ENCODE measurements around the gene ZGLP1. TPM values are rescaled to one million over a fixed set of nuclear protein-coding genes. Genes with fewer than 3 reads are reported as not detected.

The ZGLP1 gene
- total RNA-seq, 2 experiments from 2014 or later: 5.7 to 8.8 TPM

GRCh38 chr19:10343495-10343894, 33.9 kb upstream of the ZGLP1 start:
- POLR2A ChIA-PET: interaction anchor here (0.7 to 0.8 kb wide), 2 partner anchors 54 to 78 kb away, joined by 4 read pairs; partner anchors contain the start of gene ICAM5
- no peak for DNase-seq (ENCODE audit: low spot score)
- no peaks in the 10 kb centered on the region for H4K20me1 ChIP-seq (ENCODE audit: insufficient read depth, low read length)
- H2AFZ ChIP-seq (ENCODE audit: low read length): no peak overlapping the region
- intact Hi-C loops (cut with micrococcal nuclease; ENCODE audit: unreplicated experiment): no loop called here
- H3K4me3 ChIP-seq (ENCODE audit: low read depth, low read length, poor library complexity, severe bottlenecking): no peak overlapping the region
- H3K36me3 ChIP-seq (ENCODE audit: insufficient read depth, low read length): no peaks in the 10 kb centered on the region
- H3K9me3 ChIP-seq (ENCODE audit: low read length): no peaks in the 10 kb centered on the region
- no peak overlapping the region for H3K4me2 ChIP-seq (ENCODE audit: low read length)
- H3K27ac ChIP-seq (ENCODE audit: low read depth, low read length, poor library complexity, severe bottlenecking): no peak overlapping the region
- H3K4me1 ChIP-seq (ENCODE audit: insufficient read depth, low read length, poor library complexity, severe bottlenecking): peaks cover 20% of the 10 kb centered on the region
- CTCF ChIA-PET (ENCODE audit: unreplicated experiment): no interaction called here
- BruUV-seq (replicated peaks): no TSS peak
- no peaks in the 10 kb centered on the region for H3K79me2 ChIP-seq (ENCODE audit: insufficient read depth, low read depth, low read length)
- H3K9me2 ChIP-seq (ENCODE audit: insufficient read depth, low read length): no peaks in the 10 kb centered on the region
- TF ChIP-seq EZH2phosphoT487 (IDR thresholded peaks at IDR 0.05; ENCODE audit: borderline replicate concordance, low read depth, low read length) (no peak), CTCF (conservative IDR thresholded peaks at IDR 0.05; ENCODE audit: low read length) (no peak)

GRCh38 chr19:10339977-10340376, 30.4 kb upstream of the ZGLP1 start:
- Histone ChIP-seq H4K20me1 (ENCODE audit: insufficient read depth, low read length) (no peaks in the 10 kb centered on the region), H3K4me3 (ENCODE audit: low read depth, low read length, poor library complexity, severe bottlenecking) (peak overlapping the region; percentile 70), H3K4me1 (ENCODE audit: insufficient read depth, low read length, poor library complexity, severe bottlenecking) (peaks cover 28% of the 10 kb centered on the region), H3K9me3 (ENCODE audit: low read length) (no peaks in the 10 kb centered on the region), H3K4me2 (ENCODE audit: low read length) (peak overlapping the region; percentile 82), H3K27ac (ENCODE audit: low read depth, low read length, poor library complexity, severe bottlenecking) (peak overlapping the region; percentile 52), H3K36me3 (ENCODE audit: insufficient read depth, low read length) (no peaks in the 10 kb centered on the region), H3K9me2 (ENCODE audit: insufficient read depth, low read length) (no peaks in the 10 kb centered on the region), H2AFZ (ENCODE audit: low read length) (peak overlapping the region; percentile 92), H3K79me2 (ENCODE audit: insufficient read depth, low read depth, low read length) (no peaks in the 10 kb centered on the region)
- TF ChIP-seq CTCF (conservative IDR thresholded peaks at IDR 0.05; ENCODE audit: low read length): no peak
- TF ChIP-seq EZH2phosphoT487 (IDR thresholded peaks at IDR 0.05; ENCODE audit: borderline replicate concordance, low read depth, low read length): no peak
- CTCF ChIA-PET (ENCODE audit: unreplicated experiment): no interaction called here
- POLR2A ChIA-PET: interaction anchor here (1.0 to 1.1 kb wide), 2 partner anchors 10 to 52 kb away, joined by 5 to 6 read pairs; no protein-coding TSS in a partner anchor
- no peak for DNase-seq (ENCODE audit: low spot score)
- intact Hi-C loops (cut with micrococcal nuclease; ENCODE audit: unreplicated experiment): loop anchor here (10.0 kb wide), 1 partner anchor 225 kb away; the partner anchor contains the start of genes CDKN2D and KRI1
- BruUV-seq (replicated peaks): no TSS peak

- CTCF ChIA-PET (ENCODE audit: unreplicated experiment): no interaction called here
- Histone ChIP-seq H3K4me1 (ENCODE audit: insufficient read depth, low read length, poor library complexity, severe bottlenecking) (peaks cover 34% of the 10 kb centered on the region), H4K20me1 (ENCODE audit: insufficient read depth, low read length) (no peaks in the 10 kb centered on the region), H3K36me3 (ENCODE audit: insufficient read depth, low read length) (no peaks in the 10 kb centered on the region), H3K9me2 (ENCODE audit: insufficient read depth, low read length) (no peaks in the 10 kb centered on the region), H2AFZ (ENCODE audit: low read length) (peak within 1 kb of the TSS; percentile 92), H3K27ac (ENCODE audit: low read depth, low read length, poor library complexity, severe bottlenecking) (peak within 1 kb of the TSS; percentile 52), H3K9me3 (ENCODE audit: low read length) (no peaks in the 10 kb centered on the region), H3K4me3 (ENCODE audit: low read depth, low read length, poor library complexity, severe bottlenecking) (peak within 1 kb of the TSS; percentile 70), H3K4me2 (ENCODE audit: low read length) (peak within 1 kb of the TSS; percentile 82), H3K79me2 (ENCODE audit: insufficient read depth, low read depth, low read length) (no peaks in the 10 kb centered on the region)
- TF ChIP-seq CTCF (conservative IDR thresholded peaks at IDR 0.05; ENCODE audit: low read length): no peak
- no peak for TF ChIP-seq EZH2phosphoT487 (IDR thresholded peaks at IDR 0.05; ENCODE audit: borderline replicate concordance, low read depth, low read length)
- BruUV-seq (replicated peaks): no TSS peak
- intact Hi-C loops (cut with micrococcal nuclease; ENCODE audit: unreplicated experiment): loop anchor here (10.0 kb wide), 1 partner anchor 225 kb away; the partner anchor contains the start of genes CDKN2D and KRI1
- POLR2A ChIA-PET: no interaction called here
- DNase-seq (ENCODE audit: low spot score): peak; percentile 82
These were observed 29.9 kb upstream of the ZGLP1 start, which contains the start of gene ICAM3 for GRCh38 chr19:10339380-10339960. Gene ICAM3, minus strand, starts transcription at chr19:10339624. Its CDS starts 10 bp downstream, at chr19:10339614.

Measured in OCI-LY7 (cell line).